Left renal cortex interstitium (tissue), 4 donors: Measurements from ENCODE around the gene TUBB3. TPM values are rescaled to one million over a fixed set of nuclear protein-coding genes. Genes with fewer than 3 reads are reported as not detected.
"Not testable (repeated sequence)": the region's sequence is repeated elsewhere in the genome, so short reads cannot be mapped to it uniquely, and the experiment has no call there.

Experiments used
- DNase-seq, 4 donors: peaks; one replicate each; pipeline ENCODE4 v3.0.0-alpha.2; 2013; ENCODE audit warnings: low read depth in 4 of 4, low spot score in 2 of 4, missing footprints in 1 of 4
- polyA plus RNA-seq, 4 donors: library from polyadenylated mRNA; unstranded; fragments of 120-200 nt; gene quantifications; one replicate each; pipeline ENCODE4 v1.2.1, GENCODE V29; 2013; ENCODE audit not compliant: insufficient read length in 4 of 4

The TUBB3 gene
- 10 to 100 TPM in 3 of 4 donors, 1 to 10 TPM in 1; 9.0 to 13.7 (median 13.6) TPM for polyA plus RNA-seq

GRCh38 chr16:89922884-89923639 is at the start of gene TUBB3:
TUBB3 (plus strand) TSS chr16:89923342; CDS start chr16:89923402, 60 bp downstream.
- DNase-seq: no peak

DNA sequence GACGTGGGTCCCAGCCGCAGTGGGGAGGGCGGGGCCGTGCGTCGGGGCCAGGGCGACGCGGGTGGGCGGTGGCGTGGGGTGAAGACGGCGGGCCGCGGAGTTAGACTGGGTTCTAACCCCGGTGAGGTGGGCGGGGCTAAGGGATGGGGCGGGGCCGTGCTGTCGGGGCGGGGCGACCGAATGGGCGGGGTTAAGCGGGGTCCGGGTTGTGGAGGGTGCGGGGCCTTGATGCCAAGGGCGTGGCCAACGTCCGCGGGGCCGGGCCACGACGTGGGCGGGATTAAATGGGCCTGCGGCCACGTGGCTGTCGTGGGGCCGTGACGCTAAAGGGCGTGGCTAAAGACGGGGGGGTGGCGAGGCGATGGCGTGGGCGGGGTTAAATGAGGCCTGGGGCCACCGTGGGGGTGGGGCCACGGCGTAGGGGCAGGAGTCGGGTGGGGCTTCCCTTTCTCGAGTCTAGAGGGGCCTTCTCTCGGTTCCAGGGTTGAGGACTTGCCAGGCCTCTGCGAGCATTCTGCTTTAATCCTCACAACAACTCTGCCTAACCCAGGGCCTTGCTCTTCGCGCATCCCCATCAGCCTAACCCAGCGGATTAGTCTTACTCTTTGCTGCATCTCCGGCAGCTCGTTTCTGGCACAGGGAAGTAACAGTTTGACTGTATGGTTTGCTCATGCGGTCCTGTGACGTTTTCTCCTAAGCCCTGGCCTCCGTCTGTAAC is 49.0 kb upstream of the TUBB3 start:
- DNase-seq: peak; percentile 71 to 86 (median 84)

DNA sequence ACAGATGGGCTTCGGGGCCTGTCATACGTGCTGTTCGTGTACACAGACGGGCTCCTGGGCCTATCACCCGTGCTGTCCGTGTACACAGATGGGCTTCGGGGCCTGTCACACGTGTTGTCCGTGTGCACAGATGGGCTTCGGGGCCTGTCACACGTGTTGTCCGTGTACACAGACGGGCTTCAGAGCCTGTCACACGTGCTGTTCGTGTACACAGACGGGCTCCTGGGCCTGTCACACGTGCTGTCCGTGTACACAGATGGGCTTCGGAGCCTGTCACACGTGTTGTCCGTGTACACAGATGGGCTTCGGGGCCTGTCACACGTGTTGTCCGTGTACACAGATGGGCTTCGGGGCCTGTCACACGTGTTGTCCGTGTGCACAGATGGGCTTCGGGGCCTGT is 44.0 kb upstream of the TUBB3 start:
- not testable (repeated sequence) for DNase-seq

- no peak for DNase-seq
These were observed 42.4 kb upstream of the TUBB3 start for GRCh38 chr16:89880477-89881367.

DNA sequence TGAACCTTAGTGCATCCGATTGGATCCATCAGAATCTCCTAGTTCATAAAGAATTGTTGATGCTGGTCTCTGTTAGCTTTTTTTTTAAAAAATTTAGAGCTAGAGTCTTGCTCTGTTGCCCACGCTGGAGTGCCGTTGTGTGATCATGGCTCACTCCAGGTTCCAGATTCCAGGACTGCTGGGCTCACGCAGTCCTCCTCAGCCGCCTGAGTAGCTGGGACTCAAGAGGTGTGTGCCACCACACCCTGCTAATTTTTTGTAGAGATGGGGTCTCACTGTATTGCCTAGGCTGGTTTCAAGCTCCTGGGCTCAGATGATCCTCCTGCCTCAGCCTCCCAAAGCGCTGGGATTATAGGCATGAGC is 41.8 kb upstream of the TUBB3 start:
- no peak for DNase-seq

DNA sequence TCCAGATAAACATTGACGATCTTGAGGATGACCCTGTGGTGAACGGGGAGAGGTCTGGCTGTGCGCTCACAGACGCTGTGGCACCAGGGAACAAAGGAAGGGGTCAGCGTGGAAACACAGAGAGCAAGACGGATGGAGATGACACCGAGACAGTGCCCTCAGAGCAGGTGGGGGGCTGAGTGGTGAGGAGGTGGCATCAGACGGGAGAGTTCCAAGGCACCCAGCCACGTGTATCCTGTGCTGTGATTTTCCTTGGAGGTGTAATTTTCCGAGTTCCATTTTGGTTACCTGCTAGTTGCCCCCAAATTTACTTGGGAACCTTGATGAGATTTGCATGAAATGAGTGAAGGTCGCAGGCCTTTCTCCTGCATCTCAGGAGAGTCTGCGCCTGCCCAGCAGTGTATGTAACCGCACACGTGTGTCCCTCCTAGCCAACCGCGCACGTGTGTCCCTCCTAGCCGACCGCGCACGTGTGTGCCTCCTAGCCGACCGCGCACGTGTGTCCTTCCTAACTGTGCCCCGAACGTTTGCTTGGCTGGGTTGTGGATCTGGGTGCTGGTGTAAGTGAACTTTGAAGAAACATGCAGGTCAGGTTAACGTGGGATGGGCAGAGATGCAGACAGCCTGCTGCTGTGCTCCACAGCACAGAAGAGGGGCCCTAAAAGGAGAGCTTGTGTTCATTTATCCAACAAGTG is 39.6 kb upstream of the TUBB3 start:
- no peak for DNase-seq

DNA sequence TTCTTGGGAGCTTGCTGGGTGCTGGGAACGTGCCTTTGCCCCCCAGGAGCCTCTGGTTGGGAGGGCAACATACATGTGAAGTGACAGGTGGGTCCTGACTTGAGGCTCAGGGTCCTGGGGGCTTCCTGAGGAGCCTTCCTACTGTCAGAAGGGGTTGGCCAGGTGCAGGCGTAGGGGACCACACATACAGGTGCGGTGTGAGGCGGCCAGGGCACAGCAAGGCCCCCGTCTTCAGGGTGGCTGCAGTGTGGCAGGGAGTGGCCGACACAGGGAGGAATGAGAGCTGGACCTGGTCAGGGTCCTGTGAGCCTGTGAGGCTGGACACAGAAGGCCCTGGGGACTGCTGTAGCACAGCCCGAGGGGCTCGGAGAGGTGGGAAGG is 39.1 kb upstream of the TUBB3 start:
- DNase-seq: no peak

DNA sequence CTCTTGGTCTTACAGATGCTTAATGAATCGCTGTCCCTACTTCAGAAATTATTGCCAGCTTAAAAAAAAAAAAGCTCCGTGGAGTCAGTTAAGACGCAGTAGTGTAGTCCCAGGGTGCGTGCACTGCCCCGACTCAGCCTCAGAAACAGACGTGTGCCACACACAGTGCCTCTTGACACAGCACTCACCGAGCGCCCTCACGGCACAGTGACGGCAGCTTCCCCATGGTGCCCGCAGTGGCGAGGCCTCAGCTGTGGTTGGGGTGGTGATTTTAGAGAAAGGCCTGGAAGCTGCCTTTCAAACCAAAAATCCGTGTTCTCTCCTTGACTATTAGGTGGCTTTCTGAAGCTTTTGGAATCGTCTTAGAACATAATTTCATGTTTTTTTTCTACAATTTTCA is 35.9 kb upstream of the TUBB3 start:
- no peak for DNase-seq

GRCh38 chr16:89890200-89890599 is 32.9 kb upstream of the TUBB3 start:
- DNase-seq: no peak

GRCh38 chr16:89890886-89891657 is 32.1 kb upstream of the TUBB3 start:
- DNase-seq: no peak

GRCh38 chr16:89892055-89892630 is 31.0 kb upstream of the TUBB3 start:
- DNase-seq: no peak

- DNase-seq: no peak
These were observed 30.5 kb upstream of the TUBB3 start for GRCh38 chr16:89892635-89893034.

DNA sequence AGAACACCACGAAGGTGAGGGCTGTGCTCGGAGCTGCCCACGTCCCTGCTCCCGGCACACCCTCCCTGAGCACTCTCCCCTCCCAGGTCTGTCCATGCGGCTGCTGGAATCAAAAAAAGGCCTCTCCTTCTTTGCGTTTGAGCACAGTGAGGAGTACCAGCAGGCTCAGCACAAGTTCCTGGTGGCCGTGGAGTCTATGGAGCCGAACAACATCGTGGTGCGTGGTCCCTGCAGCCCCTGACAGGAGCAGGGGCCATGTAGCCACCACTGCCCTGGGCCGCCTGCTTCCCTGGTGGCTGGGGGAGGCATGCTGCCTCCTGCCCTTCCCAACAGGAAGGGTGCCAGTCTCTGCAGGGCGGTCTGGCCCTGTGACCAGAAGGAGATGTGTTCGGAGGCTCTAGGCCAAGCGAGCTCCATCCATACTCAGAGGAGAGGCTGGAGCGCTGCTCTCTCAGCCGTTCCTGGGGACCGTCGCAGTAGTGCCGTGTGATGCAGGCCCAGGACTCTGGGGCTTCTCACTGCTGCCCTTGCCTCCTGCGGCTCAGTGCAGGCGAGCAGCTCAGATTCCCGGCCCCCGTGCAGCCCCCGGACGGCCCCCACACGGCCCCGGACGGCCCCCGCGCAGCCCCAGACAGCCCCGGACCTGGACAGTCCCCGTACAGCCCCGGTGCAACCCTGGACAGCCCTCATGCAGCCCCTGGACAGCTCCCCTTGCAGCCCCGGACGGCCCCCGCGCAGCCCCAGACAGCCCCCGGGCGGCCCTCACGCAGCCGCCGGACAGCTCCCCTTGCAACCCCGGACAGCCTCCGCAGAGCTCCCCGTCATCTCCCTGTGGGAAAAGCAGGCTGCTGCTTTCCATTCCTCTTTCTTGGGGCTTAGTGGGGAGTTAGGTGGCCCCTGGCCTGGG is 29.2 kb upstream of the TUBB3 start:
- no peak for DNase-seq

- DNase-seq: no peak
These were observed 27.5 kb upstream of the TUBB3 start for GRCh38 chr16:89895482-89896250.

DNA sequence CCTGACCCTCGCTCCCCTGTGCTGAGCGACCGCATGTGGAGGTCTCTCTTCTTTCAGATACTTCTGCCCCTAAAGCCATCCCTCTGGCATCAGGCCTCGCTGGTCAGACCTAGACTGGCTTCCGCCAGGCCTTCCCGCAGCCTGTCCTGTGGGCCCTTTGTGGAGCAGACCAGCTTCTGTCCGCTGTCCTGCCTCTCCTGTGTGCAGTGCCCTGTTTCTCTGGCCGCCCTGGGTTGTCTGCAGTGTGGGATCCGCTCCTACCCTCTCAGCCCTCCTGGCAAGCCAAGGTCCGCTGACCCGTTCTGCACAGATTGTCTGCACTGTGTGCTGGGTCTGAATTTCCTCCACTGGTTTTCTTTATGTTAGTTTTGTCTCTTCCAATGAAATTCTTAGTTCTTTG is 25.9 kb upstream of the TUBB3 start:
- DNase-seq: no peak

DNA sequence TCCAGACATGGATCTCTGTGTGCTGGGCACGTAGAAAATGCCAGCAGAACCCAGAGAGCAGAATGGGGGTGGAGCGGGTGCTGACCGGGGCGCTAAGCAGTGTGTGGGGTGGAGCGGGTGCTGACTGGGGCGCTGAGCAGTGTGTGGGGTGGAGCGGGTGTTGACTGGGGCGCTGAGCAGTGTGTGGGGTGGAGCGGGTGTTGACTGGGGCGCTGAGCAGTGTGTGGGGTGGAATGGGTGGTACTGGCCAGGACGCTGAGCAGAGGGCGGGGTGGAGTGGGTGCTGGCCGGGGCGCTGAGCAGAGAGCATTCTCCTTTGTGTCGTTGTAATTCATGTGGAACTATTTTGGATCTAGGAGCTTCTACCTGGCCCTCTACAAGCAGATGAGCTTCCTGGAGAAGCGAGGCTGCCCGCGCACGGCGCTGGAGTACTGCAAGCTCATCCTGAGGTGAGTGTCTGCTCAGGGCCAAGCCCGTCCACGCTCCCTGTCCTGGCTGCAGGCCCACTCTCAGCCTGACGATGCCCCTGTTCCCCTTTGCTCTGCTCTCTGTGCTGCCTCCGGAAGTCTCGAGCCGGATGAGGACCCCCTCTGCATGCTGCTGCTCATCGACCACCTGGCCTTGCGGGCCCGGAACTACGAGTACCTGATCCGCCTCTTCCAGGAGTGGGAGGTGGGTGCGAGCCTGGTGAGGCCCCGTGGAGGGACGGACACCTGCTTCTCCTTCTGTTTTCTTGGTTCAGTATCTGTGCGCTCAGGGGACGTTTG is 24.8 kb upstream of the TUBB3 start:
- DNase-seq: no peak
